SKM-1 treated with dmso at 0.1 percent for 144 hours (cell line): Measurements from ENCODE around the gene DNMT3B.

Source experiments
- DNase-seq: peaks from one replicate; lab custom pipeline; 2025; ENCODE audit not compliant: unreplicated experiment; lab: John Stamatoyannopoulos, UW

The DNMT3B gene

GRCh38 chr20:32849577-32849976, 87.4 kb downstream of the DNMT3B start:
- no peak for DNase-seq

GRCh38 chr20:32855387-32855786, 93.2 kb downstream of the DNMT3B start:
- no peak for DNase-seq

- DNase-seq: no peak
Observed at GRCh38 chr20:32858189-32858588, 96.0 kb downstream of the DNMT3B start.
